A549 (cell line): Measurements from ENCODE around the gene ARG2.

Experiments used
- CTCF ChIP-seq: fragments of >200 bp; sonication (Bioruptor Twin); formaldehyde crosslinking; IDR thresholded peaks from 3 replicates; pipeline ENCODE4 v1.5.1; 2016
- POLR2A ChIP-seq: IDR thresholded peaks from 2 replicates; pipeline ENCODE4 v1.6.1; 2012; ENCODE audit warnings: mild to moderate bottlenecking, low read length
- REST ChIP-seq: fragments of 200-600 bp; sonication (generic); IDR thresholded peaks from 2 replicates; pipeline ENCODE4 v1.6.1; 2016; ENCODE audit warnings: antibody characterized with exemption, mild to moderate bottlenecking, moderate library complexity

GRCh38 chr14:67622675-67623074 is 3.0 kb downstream of the ARG2 start:
- no peak for TF ChIP-seq POLR2A
- TF ChIP-seq CTCF = no peak
- no peak for TF ChIP-seq REST
